ENCODE results near the gene CLNK.

Gene CLNK

GRCh38 chr4:10587697-10588096, 96.9 kb downstream of the CLNK start:
- no peak for TF ChIP-seq CTCF (IDR thresholded peaks at IDR 0.05; ENCODE audit: low read depth, low read length)
- no peak for DNase-seq (ENCODE audit: low read depth in 2 of 2)
- no peak overlapping the region for H3K4me3 ChIP-seq (replicated peaks in 1 of 2; ENCODE audit: low read depth in 2 of 2, low read length in 2 of 2)

GRCh38 chr4:10587296-10587695, 97.3 kb downstream of the CLNK start:
- no peak for TF ChIP-seq CTCF (IDR thresholded peaks at IDR 0.05; ENCODE audit: low read depth, low read length)
- H3K4me3 ChIP-seq (replicated peaks in 1 of 2; ENCODE audit: low read depth in 2 of 2, low read length in 2 of 2) = no peak overlapping the region
- no peak for DNase-seq (ENCODE audit: low read depth in 2 of 2)

GRCh38 chr4:10584042-10584441, 100.5 kb downstream of the CLNK start:
- peak; percentile 87 to 92 for DNase-seq (ENCODE audit: low read depth in 2 of 2)
- H3K4me3 ChIP-seq (replicated peaks in 1 of 2; ENCODE audit: low read depth in 2 of 2, low read length in 2 of 2) = peak overlapping the region in 1 of 2 donors; percentile 16
- no peak for TF ChIP-seq CTCF (IDR thresholded peaks at IDR 0.05; ENCODE audit: low read depth, low read length)

- no peak for DNase-seq (ENCODE audit: low read depth in 2 of 2)
- no peak for TF ChIP-seq CTCF (IDR thresholded peaks at IDR 0.05; ENCODE audit: low read depth, low read length)
- H3K4me3 ChIP-seq (replicated peaks in 1 of 2; ENCODE audit: low read depth in 2 of 2, low read length in 2 of 2) = no peak overlapping the region
These were observed 101.6 kb downstream of the CLNK start for GRCh38 chr4:10582951-10583350.

GRCh38 chr4:10582059-10582686, 102.4 kb downstream of the CLNK start:
- peak; percentile 71 to 73 for DNase-seq (ENCODE audit: low read depth in 2 of 2)
- peak; percentile 85 for TF ChIP-seq CTCF (IDR thresholded peaks at IDR 0.05; ENCODE audit: low read depth, low read length)
- no peak overlapping the region for H3K4me3 ChIP-seq (replicated peaks in 1 of 2; ENCODE audit: low read depth in 2 of 2, low read length in 2 of 2)

- no peak for TF ChIP-seq CTCF (IDR thresholded peaks at IDR 0.05; ENCODE audit: low read depth, low read length)
- H3K4me3 ChIP-seq (replicated peaks in 1 of 2; ENCODE audit: low read depth in 2 of 2, low read length in 2 of 2) = no peak overlapping the region
- no peak for DNase-seq (ENCODE audit: low read depth in 2 of 2)
These were observed 103.5 kb downstream of the CLNK start for GRCh38 chr4:10581022-10581421.

GRCh38 chr4:10579648-10580047, 104.9 kb downstream of the CLNK start:
- TF ChIP-seq CTCF (IDR thresholded peaks at IDR 0.05; ENCODE audit: low read depth, low read length) = no peak
- H3K4me3 ChIP-seq (replicated peaks in 1 of 2; ENCODE audit: low read depth in 2 of 2, low read length in 2 of 2) = no peak overlapping the region
- DNase-seq (ENCODE audit: low read depth in 2 of 2) = no peak
